T-helper 17 cell (primary cell): ENCODE measurements around the gene GCNT2. TPM values are rescaled to one million over a fixed set of nuclear protein-coding genes. Genes with fewer than 3 reads are reported as not detected.

Experiments used
- ATAC-seq: fragments of 150-1000 bp; cut with Tn5 transposase; 2 replicates; pipeline ENCODE4 v1.10.0; 2021; ENCODE audit warnings: mild to moderate bottlenecking, moderate library complexity
- DNase-seq, 3 donors: peaks; one replicate each; pipeline versions ENCODE4 v3.0.0 to v3.0.0-alpha.2; 2020 to 2021
- H3K9me3 ChIP-seq: one replicate; pipeline ENCODE4 v1.7.0; 2013; ENCODE audit warnings: low read length, mild to moderate bottlenecking; ENCODE audit not compliant: control insufficient read depth, poor library complexity, severe bottlenecking
- H3K27ac Mint-ChIP-seq: one replicate; pipeline ENCODE4 v1.8.0; 2022; ENCODE audit warnings: mild to moderate bottlenecking, moderate library complexity, mixed read lengths
- H3K27me3 Mint-ChIP-seq: one replicate; pipeline ENCODE4 v1.8.0; 2022; ENCODE audit warnings: mixed read lengths
- H3K36me3 Mint-ChIP-seq: one replicate; pipeline ENCODE4 v1.8.0; 2022; ENCODE audit warnings: low read depth, mixed read lengths
- H3K4me1 Mint-ChIP-seq: one replicate; pipeline ENCODE4 v1.8.0; 2022; ENCODE audit warnings: mild to moderate bottlenecking, mixed read lengths
- H3K4me3 Mint-ChIP-seq: one replicate; pipeline ENCODE4 v1.8.0; 2022; ENCODE audit warnings: mild to moderate bottlenecking, moderate library complexity, mixed read lengths
- total RNA-seq, 4 donors: library from RNA in 2 of 4; stranded (reverse) in 2 of 4; gene quantifications; one replicate each; pipeline ENCODE4 v1.2.3 and lab custom pipeline; 2022 to 2026

Gene GCNT2
- total RNA-seq, 2 donors from 2014 or later = 2.9 to 4.0 TPM

GRCh38 chr6:10618409-10618808 lies 97.3 kb downstream of the GCNT2 start:
- H3K4me1 Mint-ChIP-seq = peaks cover 3% of the 10 kb centered on the region
- H3K27ac Mint-ChIP-seq = no peak overlapping the region
- no peak for ATAC-seq
- H3K36me3 Mint-ChIP-seq = peaks cover 4% of the 10 kb centered on the region
- DNase-seq = no peak
- H3K4me3 Mint-ChIP-seq = no peak overlapping the region
- no peaks in the 10 kb centered on the region for H3K9me3 ChIP-seq
- H3K27me3 Mint-ChIP-seq = no peaks in the 10 kb centered on the region

- no peaks in the 10 kb centered on the region for H3K9me3 ChIP-seq
- Mint-ChIP-seq H3K27ac (no peak overlapping the region), H3K4me3 (no peak overlapping the region), H3K36me3 (peaks cover 4% of the 10 kb centered on the region), H3K4me1 (peaks cover 3% of the 10 kb centered on the region), H3K27me3 (no peaks in the 10 kb centered on the region)
- DNase-seq (no peak), ATAC-seq (no peak)
Measured at GRCh38 chr6:10621213-10621612, 100.1 kb downstream of the GCNT2 start.

DNA sequence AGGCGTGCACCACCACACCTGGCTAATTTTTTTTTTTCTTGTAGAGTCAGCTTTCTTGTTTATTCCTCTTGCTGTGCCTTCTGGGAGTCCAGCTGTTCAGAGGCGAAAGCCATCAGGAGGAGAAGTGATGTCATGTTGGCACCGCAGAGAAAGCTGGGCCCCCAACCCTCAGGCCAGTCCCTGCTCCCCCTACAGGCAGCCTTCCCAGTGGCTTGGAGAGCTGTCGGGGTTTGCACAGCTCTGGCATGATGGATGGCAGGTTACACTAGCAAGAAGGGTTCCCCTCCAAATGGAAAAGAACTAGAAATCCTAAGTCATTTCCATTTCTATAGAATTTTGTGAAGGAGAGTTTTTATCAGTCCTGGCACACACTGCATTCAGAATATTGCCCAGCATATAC lies 100.7 kb downstream of the GCNT2 start:
- Mint-ChIP-seq H3K36me3 (peaks cover 4% of the 10 kb centered on the region), H3K27me3 (no peaks in the 10 kb centered on the region), H3K27ac (no peak overlapping the region), H3K4me1 (peaks cover 3% of the 10 kb centered on the region), H3K4me3 (no peak overlapping the region)
- DNase-seq = no peak
- no peaks in the 10 kb centered on the region for H3K9me3 ChIP-seq
- no peak for ATAC-seq

- no peak for DNase-seq
- no peak overlapping the region for H3K27ac Mint-ChIP-seq
- no peaks in the 10 kb centered on the region for H3K4me1 Mint-ChIP-seq
- ATAC-seq = no peak
- H3K27me3 Mint-ChIP-seq = no peaks in the 10 kb centered on the region
- no peaks in the 10 kb centered on the region for H3K9me3 ChIP-seq
- peaks cover 6% of the 10 kb centered on the region for H3K36me3 Mint-ChIP-seq
- no peak overlapping the region for H3K4me3 Mint-ChIP-seq
Measured at GRCh38 chr6:10624836-10625235, 103.7 kb downstream of the GCNT2 start.

GRCh38 chr6:10626154-10626741 lies 105.1 kb downstream of the GCNT2 start:
- DNase-seq (no peak), ATAC-seq (no peak)
- no peak overlapping the region for H3K4me3 Mint-ChIP-seq
- H3K36me3 Mint-ChIP-seq = peaks cover 6% of the 10 kb centered on the region
- no peaks in the 10 kb centered on the region for H3K4me1 Mint-ChIP-seq
- H3K9me3 ChIP-seq = no peaks in the 10 kb centered on the region
- H3K27ac Mint-ChIP-seq = no peak overlapping the region
- no peaks in the 10 kb centered on the region for H3K27me3 Mint-ChIP-seq

DNA sequence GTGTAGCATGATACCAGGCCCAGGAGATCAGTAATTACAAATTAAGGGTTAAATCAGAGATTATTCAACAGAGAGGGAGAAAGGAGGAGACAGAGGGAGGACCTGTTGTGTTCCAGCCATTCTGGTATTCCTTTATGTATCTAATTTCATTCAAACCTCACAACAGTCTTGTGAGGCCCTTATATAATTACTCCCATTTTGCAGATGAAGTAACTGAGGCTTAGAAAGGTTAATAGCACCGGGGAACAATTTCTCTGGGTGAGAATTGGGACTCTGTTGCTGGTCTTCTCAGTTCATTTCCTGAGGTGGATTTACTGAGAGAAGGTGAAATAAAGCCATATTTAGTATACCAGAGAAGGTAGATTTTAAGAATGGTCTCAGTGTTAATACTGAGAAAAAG lies 106.6 kb downstream of the GCNT2 start:
- no peaks in the 10 kb centered on the region for H3K4me1 Mint-ChIP-seq
- H3K36me3 Mint-ChIP-seq = peaks cover 5% of the 10 kb centered on the region
- H3K27ac Mint-ChIP-seq = no peak overlapping the region

GRCh38 chr6:10630178-10630577 lies 109.0 kb downstream of the GCNT2 start:
- H3K9me3 ChIP-seq = no peaks in the 10 kb centered on the region
- ATAC-seq (no peak), DNase-seq (no peak)
- Mint-ChIP-seq H3K4me1 (no peaks in the 10 kb centered on the region), H3K4me3 (no peak overlapping the region), H3K36me3 (peaks cover 3% of the 10 kb centered on the region), H3K27me3 (no peaks in the 10 kb centered on the region), H3K27ac (no peak overlapping the region)

More for the DNA sequence above, 106.6 kb downstream of the GCNT2 start:
- no peaks in the 10 kb centered on the region for H3K9me3 ChIP-seq
- DNase-seq (no peak), ATAC-seq (no peak)
- H3K4me3 Mint-ChIP-seq = no peak overlapping the region
- H3K27me3 Mint-ChIP-seq = no peaks in the 10 kb centered on the region

DNA sequence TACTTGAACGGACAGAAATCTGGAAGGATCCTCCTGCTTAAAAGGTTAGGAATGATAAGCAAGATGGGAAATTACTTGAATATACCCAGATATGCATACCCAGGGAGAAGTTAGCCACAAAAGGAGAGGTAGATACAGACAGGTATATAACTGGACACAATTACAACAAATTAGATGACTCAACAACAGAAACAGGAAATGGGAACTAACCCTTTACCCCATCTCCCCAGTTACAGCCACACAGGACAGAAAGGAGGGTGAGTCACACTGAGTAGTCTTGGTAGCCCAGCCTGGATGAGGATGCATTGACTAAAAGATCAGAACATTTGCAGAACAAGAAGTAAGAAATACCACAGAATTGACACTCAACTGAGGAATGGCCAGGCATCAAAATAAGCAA lies 112.1 kb downstream of the GCNT2 start:
- no peaks in the 10 kb centered on the region for H3K36me3 Mint-ChIP-seq
- ATAC-seq (peak; percentile 54), DNase-seq (no peak)
- no peak overlapping the region for H3K4me3 Mint-ChIP-seq
- H3K9me3 ChIP-seq = no peaks in the 10 kb centered on the region
- no peaks in the 10 kb centered on the region for H3K27me3 Mint-ChIP-seq
- H3K4me1 Mint-ChIP-seq = no peaks in the 10 kb centered on the region
- no peak overlapping the region for H3K27ac Mint-ChIP-seq

- Mint-ChIP-seq H3K4me1 (peaks cover 5% of the 10 kb centered on the region), H3K27ac (no peak overlapping the region), H3K4me3 (no peak overlapping the region), H3K36me3 (peaks cover 3% of the 10 kb centered on the region), H3K27me3 (peaks cover 24% of the 10 kb centered on the region)
- H3K9me3 ChIP-seq = no peaks in the 10 kb centered on the region
- ATAC-seq (no peak), DNase-seq (no peak)
Measured at GRCh38 chr6:10640412-10640811, 119.3 kb downstream of the GCNT2 start.

- H3K4me3 Mint-ChIP-seq = no peak overlapping the region
- DNase-seq (no peak), ATAC-seq (no peak)
- H3K36me3 Mint-ChIP-seq = peaks cover 3% of the 10 kb centered on the region
- no peak overlapping the region for H3K27ac Mint-ChIP-seq
- H3K4me1 Mint-ChIP-seq = peaks cover 5% of the 10 kb centered on the region
- peaks cover 24% of the 10 kb centered on the region for H3K27me3 Mint-ChIP-seq
- H3K9me3 ChIP-seq = no peaks in the 10 kb centered on the region
Measured at GRCh38 chr6:10641528-10641927, 120.4 kb downstream of the GCNT2 start.

DNA sequence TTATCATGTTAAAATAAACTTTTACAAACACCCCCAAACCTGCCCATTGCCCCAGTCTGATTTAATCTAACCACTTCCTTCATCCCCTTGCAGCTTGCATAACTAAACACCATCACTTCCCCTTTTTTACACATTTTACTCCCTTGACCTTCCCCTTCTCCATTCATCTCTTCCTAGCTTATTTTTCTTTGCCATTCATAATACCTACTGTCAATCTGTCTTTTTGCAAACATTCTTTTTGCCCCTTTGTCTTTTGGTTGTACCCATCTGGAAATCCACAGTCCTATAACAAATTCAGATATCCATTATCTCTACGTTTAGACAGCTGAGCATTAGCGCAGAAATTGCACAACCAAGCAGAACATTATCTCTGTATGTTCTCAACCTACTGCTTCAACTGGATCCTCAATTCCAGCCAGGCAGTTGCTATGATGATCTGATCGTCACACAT lies 122.1 kb downstream of the GCNT2 start:
- peaks cover 33% of the 10 kb centered on the region for H3K27me3 Mint-ChIP-seq
- DNase-seq = no peak
- no peaks in the 10 kb centered on the region for H3K9me3 ChIP-seq
- peaks cover 5% of the 10 kb centered on the region for H3K4me1 Mint-ChIP-seq
- no peak overlapping the region for H3K27ac Mint-ChIP-seq
- peak; percentile 47 for ATAC-seq
- H3K36me3 Mint-ChIP-seq = peaks cover 3% of the 10 kb centered on the region
- no peak overlapping the region for H3K4me3 Mint-ChIP-seq

DNA sequence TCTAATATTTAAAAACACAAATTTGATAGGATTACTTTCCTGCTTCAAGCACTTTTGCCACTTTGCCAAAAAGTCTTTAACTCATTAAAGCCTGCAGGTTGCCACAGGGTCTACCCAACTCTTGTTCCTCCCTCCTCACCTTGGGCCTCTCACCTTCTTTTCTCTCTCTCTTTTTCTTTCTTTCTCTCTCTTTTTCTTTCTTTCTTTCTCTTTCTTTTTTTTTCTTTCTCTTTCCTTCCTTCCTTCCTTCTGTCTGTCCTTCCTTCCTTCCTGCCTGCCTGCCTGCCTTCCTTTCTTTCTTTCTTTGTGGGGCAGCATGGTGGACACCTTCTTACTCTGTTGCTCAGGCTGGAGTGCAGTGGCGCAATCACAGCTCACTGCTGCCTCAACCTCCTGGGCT lies 123.1 kb downstream of the GCNT2 start:
- peaks cover 5% of the 10 kb centered on the region for H3K4me1 Mint-ChIP-seq
- no peak overlapping the region for H3K4me3 Mint-ChIP-seq
- peaks cover 3% of the 10 kb centered on the region for H3K36me3 Mint-ChIP-seq
- H3K27me3 Mint-ChIP-seq = peaks cover 34% of the 10 kb centered on the region
- no peak for ATAC-seq
- no peaks in the 10 kb centered on the region for H3K9me3 ChIP-seq
- DNase-seq = no peak
- no peak overlapping the region for H3K27ac Mint-ChIP-seq

DNA sequence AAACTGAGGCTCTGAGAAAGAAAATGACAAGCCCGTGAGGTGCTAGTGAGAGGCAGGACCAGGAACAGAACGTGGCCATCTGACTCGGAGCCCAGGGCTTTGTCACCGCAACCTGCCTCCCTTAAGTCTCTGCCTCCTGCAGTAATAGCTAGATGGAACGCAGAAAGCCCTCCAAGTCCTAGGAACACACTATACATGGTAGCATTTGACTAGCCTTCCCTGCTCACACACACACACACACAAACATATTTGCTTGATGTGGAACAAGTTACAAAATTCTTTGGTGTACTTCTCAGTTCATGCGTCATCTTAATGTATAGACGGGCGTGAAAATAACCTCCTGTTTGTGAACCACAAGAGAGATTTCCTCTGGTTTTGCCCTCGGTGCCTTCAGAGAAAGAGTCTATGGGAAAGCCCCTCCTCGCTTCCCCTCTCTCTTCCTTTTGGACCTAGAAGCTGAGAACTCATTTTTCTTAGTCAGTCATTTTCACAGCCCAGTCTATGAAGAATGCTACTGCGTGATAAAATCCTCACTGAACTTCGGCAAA lies 134.4 kb downstream of the GCNT2 start:
- Mint-ChIP-seq H3K4me3 (no peak overlapping the region), H3K4me1 (peaks cover 4% of the 10 kb centered on the region)
- ATAC-seq = peak; percentile 69

More for the DNA sequence above, 134.4 kb downstream of the GCNT2 start:
- peaks cover 36% of the 10 kb centered on the region for H3K27me3 Mint-ChIP-seq
- no peaks in the 10 kb centered on the region for H3K9me3 ChIP-seq
- peak overlapping the region; percentile 34 for H3K27ac Mint-ChIP-seq
- no peak for DNase-seq
- no peaks in the 10 kb centered on the region for H3K36me3 Mint-ChIP-seq
